ENCODE data around the gene VPS8.

The VPS8 gene

DNA sequence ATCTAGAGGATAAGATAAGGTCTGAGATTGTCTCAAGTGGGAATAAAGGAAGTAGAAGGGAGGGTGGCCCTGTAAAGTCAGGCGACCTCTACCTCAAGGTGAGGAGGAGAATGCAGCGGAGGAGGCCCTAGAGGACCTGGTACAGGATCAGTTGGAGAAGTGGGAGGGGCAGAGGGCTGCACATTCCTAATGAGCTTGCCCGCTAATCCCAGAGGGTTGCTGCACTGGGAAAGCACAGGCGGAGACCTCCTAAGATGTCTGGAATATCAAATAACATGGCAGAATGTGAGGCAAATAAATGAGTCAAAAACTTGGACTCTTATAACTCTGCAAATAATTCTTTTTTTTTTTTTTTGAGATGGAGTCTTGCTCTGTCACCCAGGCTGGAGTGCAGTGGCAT lies 30.2 kb upstream of the VPS8 start:
- no peak for DNase-seq (ENCODE audit: low read depth)

DNA sequence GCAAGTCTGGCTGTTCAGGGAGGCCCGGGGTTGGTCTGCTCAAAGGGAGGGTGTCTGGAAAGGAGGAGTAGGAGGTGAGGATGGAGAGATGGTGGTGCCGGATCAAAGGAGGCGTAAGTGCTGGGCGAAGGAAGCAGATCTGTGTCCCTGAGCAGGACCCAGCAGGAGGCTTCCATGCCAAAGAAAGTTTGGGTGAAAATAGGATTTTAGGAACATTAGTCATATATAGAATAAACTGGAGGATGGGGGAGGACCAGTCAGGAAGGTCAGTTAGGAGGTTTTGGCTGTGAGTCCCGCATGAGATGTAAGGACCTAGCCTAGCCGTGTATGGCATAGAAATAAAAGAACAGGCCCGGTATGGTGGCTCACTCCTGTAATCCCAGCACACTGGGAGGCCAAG lies 28.6 kb upstream of the VPS8 start:
- DNase-seq (ENCODE audit: low read depth) = no peak

DNA sequence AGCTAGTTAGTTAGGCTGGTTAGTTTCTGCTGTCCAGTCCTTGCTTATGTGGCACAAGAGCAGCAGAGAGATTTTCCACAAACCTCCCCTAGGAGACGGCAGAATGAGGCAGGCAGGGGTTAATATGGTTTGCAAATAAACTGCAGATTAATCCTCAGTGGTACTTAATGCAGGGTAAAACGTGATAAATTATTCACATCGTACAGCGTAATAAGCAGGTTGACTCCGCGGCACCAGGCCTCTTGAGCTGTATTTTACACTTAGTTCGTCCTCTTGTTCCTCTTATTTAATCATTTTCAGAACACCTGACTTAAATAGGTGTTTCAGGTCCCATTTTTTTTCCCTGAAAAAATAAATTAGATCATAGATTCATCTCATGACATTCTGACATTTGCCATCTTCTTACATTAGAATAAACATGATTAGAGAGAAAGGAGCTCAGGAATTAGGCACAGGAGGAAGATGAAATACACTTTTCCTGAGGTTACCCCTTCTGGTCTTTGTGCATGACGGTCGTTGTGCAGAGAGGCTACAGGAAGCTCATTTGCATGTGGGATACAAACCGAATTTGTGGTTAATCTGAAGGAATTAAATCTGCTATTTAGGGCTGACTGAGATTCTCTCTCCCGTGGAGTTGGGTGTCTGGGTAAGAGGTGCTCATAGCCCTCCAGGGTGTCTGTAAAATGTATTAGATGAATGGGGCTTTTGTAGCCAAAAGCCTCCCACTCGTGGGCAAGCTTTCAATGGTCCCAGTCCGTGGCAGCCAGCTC lies 27.1 kb upstream of the VPS8 start:
- DNase-seq (ENCODE audit: low read depth) = no peak

DNA sequence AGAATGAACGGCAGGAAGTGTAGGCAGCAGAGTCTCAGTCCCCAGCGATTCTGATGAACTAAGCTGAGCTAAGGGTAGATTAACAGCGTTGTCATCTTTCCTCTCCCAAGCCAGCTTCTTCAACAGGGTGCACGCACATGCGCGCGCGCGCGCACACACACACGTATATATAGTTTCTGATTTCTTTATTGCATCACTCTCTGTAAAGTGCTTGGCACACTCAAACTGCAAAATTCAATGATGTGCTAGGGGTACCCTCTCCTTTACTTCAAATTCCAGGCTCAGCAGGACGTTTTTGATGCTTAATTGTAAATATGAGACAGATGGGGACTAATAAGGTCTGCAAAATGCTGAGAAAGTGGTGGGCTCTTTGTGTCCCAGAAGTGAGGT lies 26.1 kb upstream of the VPS8 start:
- DNase-seq (ENCODE audit: low read depth) = no peak

DNA sequence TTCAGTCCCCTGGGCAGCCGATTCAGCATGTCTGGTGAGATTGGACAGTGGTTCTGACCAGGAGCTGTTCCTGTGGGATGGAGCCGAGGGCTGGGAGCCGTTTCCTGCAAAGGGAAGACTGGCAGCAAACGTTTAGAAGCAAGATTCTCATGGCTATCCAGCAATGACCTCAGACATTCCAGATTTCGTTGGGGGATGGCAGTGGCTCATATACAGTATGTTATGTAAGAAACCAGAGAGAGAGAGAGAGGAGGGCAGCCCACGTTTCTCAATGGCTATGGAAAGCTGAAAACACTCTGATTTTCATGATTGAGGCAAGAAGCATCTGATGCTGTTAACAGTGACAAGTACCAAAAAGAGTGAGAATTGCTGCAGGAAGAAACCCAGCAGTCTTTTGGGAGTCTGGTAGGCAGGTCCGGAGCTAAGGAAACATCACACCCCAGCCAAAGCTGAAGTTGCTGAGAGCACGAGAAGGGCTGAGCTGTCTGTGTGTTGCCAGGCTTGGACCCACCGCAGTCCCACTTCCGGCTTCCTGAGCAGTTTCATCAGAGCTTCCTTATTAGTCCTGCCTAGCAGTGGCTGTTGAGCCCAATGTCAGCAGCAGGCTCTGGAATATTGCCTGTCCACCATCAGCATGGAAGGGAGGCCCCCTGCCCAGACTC lies 25.6 kb upstream of the VPS8 start:
- DNase-seq (ENCODE audit: low read depth) = no peak

DNA sequence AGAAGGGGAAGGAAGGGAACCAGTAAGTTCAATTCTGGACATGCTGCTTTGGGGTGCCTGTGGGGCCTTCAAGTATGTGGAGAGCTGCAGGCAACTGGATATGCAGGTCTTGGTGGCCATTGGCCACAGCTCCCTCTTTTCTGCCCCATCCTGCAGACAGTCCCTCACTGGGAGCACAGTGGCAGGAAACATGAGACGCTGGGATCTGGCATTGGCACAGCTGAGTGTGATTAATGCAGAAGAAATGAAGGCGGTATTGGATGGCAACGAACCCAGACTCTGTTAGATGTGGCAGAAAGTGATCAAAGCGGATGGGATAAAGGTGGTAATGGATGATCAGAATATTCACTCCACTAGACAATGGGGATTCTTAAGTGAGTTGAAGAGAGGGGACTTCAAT lies 23.2 kb upstream of the VPS8 start:
- DNase-seq (ENCODE audit: low read depth) = no peak

GRCh38 chr3:184789314-184789998 lies 22.5 kb upstream of the VPS8 start:
- no peak for DNase-seq (ENCODE audit: low read depth)

DNA sequence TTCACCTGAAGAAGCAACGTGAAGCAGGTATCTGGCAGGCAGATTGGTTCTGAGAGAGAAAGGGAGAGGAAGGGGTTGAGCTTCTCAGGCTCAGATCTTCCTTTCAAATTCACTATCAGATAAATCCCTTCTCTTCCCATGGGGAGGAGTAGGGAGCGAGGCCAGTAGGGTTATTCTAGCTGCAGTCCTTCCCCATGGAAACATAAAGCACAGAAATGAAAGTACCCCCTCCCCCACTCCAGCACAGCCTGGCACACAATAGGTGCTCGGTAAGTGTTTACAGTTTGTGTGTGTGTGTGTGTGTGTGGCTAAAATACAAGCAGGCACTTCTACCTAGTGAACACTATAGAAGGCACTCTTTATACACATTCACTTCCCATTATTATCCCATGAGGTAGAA lies 20.8 kb upstream of the VPS8 start:
- DNase-seq (ENCODE audit: low read depth) = no peak

DNA sequence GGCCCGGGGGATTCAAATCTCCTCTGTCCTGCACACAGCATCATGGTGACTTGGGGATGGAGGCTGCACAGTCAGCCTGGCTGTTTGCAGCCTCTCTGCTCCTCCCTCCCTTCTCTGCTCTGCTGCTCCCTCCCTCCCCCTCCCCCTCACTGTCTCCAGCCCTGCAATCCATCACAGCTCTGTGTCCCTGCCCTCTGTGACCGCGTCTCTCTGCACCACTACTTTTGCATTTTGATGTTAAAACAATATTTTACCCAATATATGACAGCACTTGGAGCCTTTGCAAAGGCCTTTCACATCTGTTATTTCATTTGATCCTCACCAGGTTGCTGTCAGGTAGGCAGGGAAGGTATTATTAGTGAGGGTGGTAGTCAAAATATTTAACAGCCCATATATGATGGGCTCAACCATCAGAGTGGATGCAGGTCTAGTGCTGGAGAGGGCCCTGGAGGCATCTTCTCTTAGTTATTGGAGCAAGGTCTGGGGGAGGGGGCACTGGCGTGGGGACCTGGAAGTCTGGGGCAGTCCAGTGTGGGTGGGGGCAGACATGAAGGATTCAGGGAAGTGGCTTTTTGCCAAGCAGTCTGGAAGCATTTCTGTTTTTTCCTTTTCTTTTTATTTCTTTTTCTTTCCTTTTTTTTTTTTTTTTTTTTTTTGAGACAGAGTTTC lies 16.3 kb upstream of the VPS8 start:
- DNase-seq (ENCODE audit: low read depth) = no peak

DNA sequence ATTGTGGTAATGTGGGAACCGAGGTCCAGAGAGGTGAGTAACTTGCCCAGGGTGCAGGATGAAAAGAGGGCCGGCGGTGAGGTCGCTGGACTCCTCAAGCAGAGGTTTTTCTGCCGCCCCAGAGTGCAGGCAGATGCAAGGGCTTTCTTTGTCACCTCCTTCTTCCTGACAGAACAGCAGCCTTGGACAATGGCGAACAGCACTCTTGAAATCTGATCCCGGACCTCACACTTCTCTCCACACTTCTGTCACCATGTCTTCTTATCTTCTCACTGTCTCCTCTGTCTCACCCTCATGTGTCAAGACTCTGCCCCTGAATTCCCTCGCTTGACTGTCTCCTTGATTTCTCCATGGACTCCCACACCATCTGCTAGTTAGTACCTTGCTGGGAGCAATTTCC lies 15.4 kb upstream of the VPS8 start:
- DNase-seq (ENCODE audit: low read depth) = no peak

GRCh38 chr3:184796954-184797353 lies 15.0 kb upstream of the VPS8 start:
- no peak for DNase-seq (ENCODE audit: low read depth)

GRCh38 chr3:184798120-184798519 lies 13.8 kb upstream of the VPS8 start:
- no peak for DNase-seq (ENCODE audit: low read depth)

DNA sequence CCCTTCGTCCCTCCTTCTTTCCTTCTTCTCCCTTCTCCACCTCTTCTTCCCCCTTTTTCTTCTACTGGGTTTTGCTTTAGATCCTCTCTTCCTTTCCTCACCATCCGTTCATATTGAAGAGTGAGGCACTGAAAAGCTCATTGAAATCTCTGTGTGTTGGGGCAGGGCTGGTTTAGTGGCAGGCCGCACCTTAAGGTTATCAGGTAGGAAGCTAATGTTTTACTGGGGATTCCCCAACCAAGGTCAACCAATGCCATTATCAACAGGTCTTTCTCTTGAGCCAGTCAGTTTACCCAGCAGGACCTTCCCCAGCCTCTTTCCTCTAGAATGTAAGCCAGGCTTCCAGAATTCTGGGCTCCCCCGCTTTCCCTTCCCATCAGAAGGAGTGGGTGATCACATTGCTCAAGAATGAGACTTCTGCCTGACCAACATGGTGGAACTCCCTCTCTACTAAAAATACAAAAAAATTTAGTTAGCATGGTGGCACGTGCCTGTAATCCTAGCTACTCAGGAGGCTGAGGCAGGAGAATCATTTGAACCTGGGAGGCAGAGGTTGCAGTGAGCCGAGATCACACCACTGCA lies 11.5 kb upstream of the VPS8 start:
- DNase-seq (ENCODE audit: low read depth) = no peak

DNA sequence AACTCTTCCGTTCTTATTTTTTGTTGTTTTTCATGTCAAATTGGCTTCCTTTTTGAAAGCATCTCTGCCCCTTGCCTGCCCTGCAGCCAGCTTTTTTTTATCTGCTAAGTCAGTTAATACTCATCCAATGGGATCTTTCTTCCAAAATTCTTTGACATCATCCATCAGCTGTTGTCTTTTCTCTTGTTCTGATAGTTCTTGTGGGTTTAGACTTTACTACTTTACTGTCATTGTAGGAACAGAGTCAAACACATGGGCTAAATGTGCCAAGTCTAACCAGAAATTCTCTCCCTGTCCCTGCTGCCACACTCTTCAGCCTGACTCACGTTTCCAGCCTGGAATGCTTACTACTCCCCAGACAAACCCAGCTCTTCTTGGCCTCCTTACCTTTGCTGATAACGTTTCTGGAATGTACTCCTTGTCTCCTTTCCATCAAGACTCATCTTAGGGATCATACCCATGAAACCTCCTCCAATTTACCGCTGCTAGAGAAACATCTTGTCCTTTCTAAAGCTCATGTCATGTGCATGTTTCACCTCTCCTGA lies 10.7 kb upstream of the VPS8 start:
- DNase-seq (ENCODE audit: low read depth) = no peak

GRCh38 chr3:184802150-184802549 lies 9.8 kb upstream of the VPS8 start:
- no peak for DNase-seq (ENCODE audit: low read depth)

- DNase-seq (ENCODE audit: low read depth) = no peak
These were observed 7.2 kb upstream of the VPS8 start for GRCh38 chr3:184804801-184805200.

DNA sequence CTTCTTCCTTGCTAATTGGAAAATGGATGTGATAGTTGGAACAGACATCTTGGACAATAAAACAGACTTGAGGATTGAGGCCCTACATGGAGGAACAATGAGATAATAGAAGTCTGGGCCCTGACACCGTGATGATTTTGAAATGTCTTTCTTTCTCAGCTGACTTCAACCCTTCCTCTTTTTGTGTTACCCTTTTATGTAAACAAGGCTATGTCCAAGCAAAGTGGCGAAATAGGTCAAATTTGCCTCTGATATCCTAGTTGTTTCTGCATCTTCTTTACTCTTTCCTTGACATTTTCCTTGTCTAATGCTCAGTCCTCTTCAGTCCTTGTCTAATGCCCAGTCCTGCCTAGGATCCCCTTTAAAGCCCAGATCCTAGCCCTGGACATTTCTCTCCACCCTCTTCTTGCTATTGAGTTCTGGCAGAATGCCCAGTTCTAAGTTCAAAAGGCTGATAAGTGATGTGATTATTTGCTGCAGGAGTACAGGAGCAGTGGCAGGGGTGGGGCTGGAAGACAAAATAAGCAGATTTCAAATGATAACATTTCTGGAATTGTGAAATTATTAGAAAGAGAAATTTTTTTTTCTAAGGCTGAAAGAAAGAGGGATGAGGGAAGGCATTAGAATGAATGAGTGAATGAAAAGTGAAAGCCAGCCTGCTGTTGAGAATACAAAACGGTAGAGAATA lies 6.5 kb upstream of the VPS8 start:
- no peak for DNase-seq (ENCODE audit: low read depth)

GRCh38 chr3:184806567-184807271 lies 5.2 kb upstream of the VPS8 start:
- no peak for DNase-seq (ENCODE audit: low read depth)

GRCh38 chr3:184807549-184807948 lies 4.4 kb upstream of the VPS8 start:
- DNase-seq (ENCODE audit: low read depth) = no peak

- DNase-seq (ENCODE audit: low read depth) = no peak
These were observed 3.9 kb upstream of the VPS8 start for GRCh38 chr3:184808021-184808420.

DNA sequence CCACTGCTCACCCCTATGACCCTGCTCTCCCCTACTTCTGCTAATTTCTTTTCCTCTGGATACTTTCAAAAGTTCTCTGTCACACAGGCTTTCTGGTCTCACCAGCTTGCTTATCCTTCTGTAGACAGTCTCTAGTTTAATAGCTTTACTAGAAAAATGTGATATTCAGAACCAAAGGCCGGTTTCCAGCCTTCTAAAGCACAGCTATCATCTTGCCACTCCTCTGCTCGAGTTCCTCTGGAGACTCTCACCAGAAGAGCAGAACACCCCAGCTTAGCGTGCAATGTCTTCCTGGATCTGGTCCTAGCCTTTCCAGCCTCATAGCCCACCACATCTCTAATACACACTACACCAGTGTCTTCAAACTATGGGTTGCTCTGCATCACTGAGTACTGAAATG lies 1.8 kb upstream of the VPS8 start:
- no peak for DNase-seq (ENCODE audit: low read depth)
